HG03439 (cell line): ENCODE results near the gene TRIM61.
"Not testable (repeated sequence)": the region's sequence is repeated elsewhere in the genome, so short reads cannot be mapped to it uniquely, and the experiment has no call there.

Source experiments
- ATAC-seq: cut with Tn5 transposase; IDR thresholded peaks from one replicate; pipeline ENCODE4 v1.9.1; 2021; ENCODE audit warnings: mild to moderate bottlenecking, moderate library complexity; ENCODE audit not compliant: unreplicated experiment

TRIM61 gene

GRCh38 chr4:164977243-164978164 lies at the start of gene TRIM61:
TRIM61 (minus strand) TSS chr4:164977657; CDS start chr4:164970002, 7,655 bp downstream.
- peak; percentile 99 for ATAC-seq

GRCh38 chr4:165025782-165026181 lies 48.3 kb upstream of the TRIM61 start:
- not testable (repeated sequence) for ATAC-seq

GRCh38 chr4:165019995-165020394 lies 42.5 kb upstream of the TRIM61 start:
- ATAC-seq = not testable (repeated sequence)

- no peak for ATAC-seq
These were observed 39.5 kb upstream of the TRIM61 start for GRCh38 chr4:165016971-165017370.

- ATAC-seq = no peak
These were observed 36.2 kb upstream of the TRIM61 start for GRCh38 chr4:165013691-165014090.

GRCh38 chr4:165011403-165011802 lies 33.9 kb upstream of the TRIM61 start:
- ATAC-seq = no peak

- no peak for ATAC-seq
These were observed 33.5 kb upstream of the TRIM61 start for GRCh38 chr4:165010991-165011390.

- no peak for ATAC-seq
These were observed 33.0 kb upstream of the TRIM61 start for GRCh38 chr4:165010487-165010886.

- ATAC-seq = no peak
These were observed 32.2 kb upstream of the TRIM61 start for GRCh38 chr4:165009493-165010227.

- no peak for ATAC-seq
These were observed 29.4 kb upstream of the TRIM61 start for GRCh38 chr4:165006886-165007285.

- ATAC-seq = no peak
These were observed 29.0 kb upstream of the TRIM61 start for GRCh38 chr4:165006456-165006855.

GRCh38 chr4:165005352-165005925 lies 28.0 kb upstream of the TRIM61 start:
- ATAC-seq = no peak

GRCh38 chr4:165001957-165002356 lies 24.5 kb upstream of the TRIM61 start:
- not testable (repeated sequence) for ATAC-seq

GRCh38 chr4:164998526-164999080 lies 21.1 kb upstream of the TRIM61 start:
- not testable (repeated sequence) for ATAC-seq

- no peak for ATAC-seq
These were observed 20.5 kb upstream of the TRIM61 start for GRCh38 chr4:164997941-164998340.

GRCh38 chr4:164997324-164997723 lies 19.9 kb upstream of the TRIM61 start:
- no peak for ATAC-seq

- ATAC-seq = not testable (repeated sequence)
These were observed 18.7 kb upstream of the TRIM61 start for GRCh38 chr4:164996123-164996522.

- ATAC-seq = not testable (repeated sequence)
These were observed 13.3 kb upstream of the TRIM61 start for GRCh38 chr4:164990786-164991185.

GRCh38 chr4:164989471-164989870 lies 12.0 kb upstream of the TRIM61 start:
- no peak for ATAC-seq

GRCh38 chr4:164971929-164972328 lies 5.5 kb downstream of the TRIM61 start:
- ATAC-seq = not testable (repeated sequence)

GRCh38 chr4:164959896-164960295 lies 17.6 kb downstream of the TRIM61 start:
- ATAC-seq = no peak
